GM19438 (cell line): Measurements from ENCODE around the gene REXO1.

ENCODE experiments used
- ATAC-seq: cut with Tn5 transposase; IDR thresholded peaks from one replicate; pipeline ENCODE4 v1.9.1; 2021; ENCODE audit warnings: low read depth; ENCODE audit not compliant: unreplicated experiment

Gene REXO1

DNA sequence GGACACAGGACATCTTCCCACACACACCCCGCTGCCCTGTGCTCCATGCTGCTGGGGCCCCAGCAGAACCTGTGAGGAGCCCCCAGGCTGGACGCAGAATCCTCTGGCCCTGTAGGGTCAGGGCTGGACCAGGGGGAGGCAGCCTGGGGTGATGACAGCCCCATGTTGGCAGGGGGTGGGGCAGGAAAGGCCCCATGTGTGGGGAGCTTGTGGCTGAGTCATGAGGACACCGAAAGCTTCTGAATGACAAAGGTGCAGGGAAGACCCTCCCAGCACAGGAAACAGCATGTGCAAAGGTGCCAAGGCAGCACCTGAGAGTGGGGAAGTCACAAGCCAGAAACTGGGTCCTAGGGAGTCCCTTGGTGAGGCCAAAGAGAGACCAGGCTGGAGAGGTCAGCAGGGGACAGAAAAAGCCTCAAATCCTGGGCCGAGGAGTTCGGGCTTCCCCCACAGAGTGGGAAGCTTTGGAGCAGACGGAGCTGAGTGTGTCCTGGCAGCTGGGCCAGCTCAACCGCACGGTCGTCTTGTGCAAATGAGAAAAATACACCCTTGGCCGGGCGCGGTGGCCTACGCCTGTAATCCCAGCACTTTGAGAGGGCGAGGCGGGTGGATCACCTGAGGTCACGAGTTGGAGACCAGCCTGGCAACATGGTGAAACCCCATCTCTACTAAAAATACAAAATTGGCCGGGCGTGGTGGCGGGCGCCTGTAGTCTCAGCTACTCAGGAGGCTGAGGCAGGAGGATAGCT lies 53.7 kb downstream of the REXO1 start:
- ATAC-seq, result no peak

DNA sequence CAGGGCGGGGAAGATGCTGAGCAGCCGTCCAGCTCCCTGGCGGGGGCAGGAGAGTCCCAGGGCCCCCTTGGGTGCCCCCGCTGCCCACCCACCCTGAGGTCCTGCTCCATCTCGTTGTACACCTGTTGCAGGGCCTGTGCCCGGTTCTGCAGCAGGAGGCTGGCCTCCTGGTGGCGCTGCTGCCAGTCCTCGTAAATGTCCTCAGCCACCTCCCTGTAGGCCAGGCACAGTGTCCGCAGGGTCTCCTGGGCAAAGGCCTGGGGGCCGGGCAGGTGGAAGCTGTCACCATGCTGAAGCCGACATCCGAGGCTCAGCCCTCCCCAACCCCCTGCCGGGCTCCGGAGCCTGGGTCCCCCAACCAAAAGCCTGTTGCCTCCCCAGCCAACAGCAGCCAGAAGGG lies 56.4 kb downstream of the REXO1 start:
- ATAC-seq, result no peak

DNA sequence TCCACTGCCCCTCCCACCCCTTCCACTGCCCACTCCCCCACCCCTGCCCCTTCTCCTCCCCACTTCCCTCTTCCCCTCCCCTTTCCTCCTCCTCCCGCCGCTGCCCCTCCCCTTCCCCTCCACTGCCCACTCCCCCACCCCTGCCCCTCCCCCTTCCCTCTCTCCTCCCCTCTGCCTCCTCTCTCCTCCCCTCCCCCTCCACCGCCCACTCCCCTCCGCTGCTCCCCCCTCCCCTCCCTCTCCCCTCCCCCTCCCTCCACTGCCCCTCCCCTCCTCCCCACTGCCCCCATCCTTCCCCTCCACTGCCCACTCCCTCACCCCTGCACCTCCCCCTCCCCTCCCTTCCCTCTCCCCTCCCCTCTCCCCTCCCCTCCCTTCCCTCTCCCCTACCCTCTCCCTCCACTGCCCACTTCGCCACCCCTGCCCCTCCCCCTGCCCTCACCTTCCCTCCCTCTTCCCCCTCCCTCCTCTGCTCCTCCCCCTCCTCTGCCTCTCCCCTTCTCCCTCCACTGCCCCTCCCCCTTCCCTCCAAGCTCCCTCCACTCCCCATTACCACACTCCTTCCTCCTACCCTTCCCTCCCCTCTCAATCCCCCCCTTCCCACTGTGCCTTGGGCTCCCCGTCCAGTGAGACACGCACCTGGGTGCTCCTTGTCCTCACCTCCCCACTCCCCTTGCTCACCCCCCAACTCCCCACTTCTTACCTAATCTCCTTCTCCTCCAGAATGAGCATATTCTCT lies 58.1 kb downstream of the REXO1 start:
- no peak for ATAC-seq

DNA sequence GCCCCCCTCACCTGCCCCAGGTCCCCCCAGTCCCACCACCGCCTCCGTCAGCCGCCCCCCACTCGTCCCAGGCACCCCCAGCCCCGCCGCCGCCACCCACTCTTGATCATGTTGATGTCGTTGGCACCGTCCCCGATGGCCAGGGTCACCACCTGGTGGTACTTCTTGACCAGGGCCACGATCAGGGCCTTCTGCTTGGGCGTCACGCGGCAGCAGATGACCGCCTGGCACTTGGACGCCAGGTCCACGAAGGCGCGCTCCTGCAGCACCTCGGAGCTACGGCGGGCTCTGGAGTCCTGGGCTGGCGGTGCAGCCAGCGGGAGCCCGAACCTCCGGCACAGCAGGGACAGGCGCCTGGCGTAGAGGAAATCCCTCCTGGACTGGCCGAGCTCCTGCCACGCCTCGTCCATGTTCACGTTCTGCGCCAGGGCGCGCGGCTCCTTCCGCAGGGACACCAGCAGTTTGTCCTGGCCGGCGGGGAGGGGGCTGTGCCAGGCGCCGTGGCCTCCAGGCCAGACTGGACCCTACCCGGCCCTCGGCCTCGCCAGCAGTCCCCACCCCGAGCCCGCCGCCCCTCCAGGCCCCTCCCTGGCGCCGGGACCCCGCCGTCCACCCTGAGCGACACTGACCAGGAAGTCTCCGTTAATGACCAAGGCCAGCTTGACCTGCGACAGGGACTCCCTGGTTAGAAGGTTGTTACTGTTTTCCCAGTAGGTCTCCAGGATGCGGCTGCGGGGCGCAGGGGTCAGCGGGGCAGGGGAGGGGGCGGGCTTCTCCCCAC lies 58.8 kb downstream of the REXO1 start:
- ATAC-seq, result no peak

GRCh38 chr19:1787116-1787515 lies 61.2 kb downstream of the REXO1 start:
- no peak for ATAC-seq

- no peak for ATAC-seq
Observed at GRCh38 chr19:1786668-1787067, 61.6 kb downstream of the REXO1 start.

GRCh38 chr19:1785310-1785709 lies 63.0 kb downstream of the REXO1 start:
- ATAC-seq, result no peak

GRCh38 chr19:1783874-1784273 lies 64.4 kb downstream of the REXO1 start:
- ATAC-seq, result no peak

- ATAC-seq, result no peak
Observed at GRCh38 chr19:1783354-1783753, 64.9 kb downstream of the REXO1 start.

DNA sequence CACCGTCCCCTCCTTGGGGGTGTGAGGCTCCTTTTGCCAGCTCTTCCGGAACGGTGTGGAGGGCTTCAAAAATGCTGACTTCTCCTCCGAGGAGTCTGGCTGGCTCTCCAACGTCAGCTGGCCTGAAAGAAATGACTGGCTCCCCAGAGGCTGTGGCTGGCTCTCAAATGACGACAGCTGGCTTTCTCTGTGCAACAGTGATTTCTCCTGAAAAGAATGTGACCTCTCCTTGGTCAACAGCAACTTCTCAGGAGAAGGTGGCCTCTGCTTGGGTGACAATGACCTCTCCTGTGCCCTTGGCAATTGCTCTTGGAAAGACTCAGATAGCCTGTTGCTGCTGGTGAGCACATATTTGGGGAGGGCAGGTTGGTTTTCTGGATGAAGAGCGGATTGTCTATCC lies 65.8 kb downstream of the REXO1 start:
- ATAC-seq, result no peak

DNA sequence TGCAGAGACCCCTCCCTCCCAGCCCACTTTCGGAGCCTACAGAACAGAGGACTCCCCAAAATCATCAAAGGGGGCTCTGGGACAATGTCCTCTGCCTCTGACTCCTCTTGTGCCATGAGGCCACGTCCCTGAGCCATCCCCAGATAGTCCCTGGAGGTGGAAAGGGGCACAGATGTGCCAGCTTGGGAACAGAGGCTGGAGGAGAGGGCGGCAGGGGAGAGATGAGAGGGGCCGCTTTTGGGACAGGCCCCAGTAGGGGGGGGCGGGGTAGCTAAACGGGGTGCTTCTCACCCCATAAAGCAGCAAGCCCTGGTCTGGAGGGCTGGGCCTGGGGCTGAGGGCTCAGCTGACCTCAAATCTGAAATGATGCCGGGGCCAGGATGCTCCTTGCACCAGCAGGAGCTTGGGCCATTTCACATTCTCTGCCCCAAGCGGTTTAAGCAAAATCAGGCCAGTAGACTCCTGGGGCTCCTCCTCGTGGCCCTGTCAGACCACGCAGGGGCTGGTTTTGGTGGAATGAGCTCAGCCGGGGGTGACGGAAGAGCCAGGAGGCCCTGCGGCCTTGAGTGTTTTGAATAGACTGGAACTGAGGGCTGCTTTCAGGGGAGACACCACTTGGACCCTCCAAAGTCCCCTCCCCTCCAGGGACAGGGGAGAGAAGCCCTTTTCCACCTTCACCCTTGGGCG lies 67.9 kb downstream of the REXO1 start:
- ATAC-seq, result no peak

- no peak for ATAC-seq
Observed at GRCh38 chr19:1779574-1779973, 68.7 kb downstream of the REXO1 start.

- no peak for ATAC-seq
Observed at GRCh38 chr19:1777149-1777548, 71.1 kb downstream of the REXO1 start.

- no peak for ATAC-seq
Observed at GRCh38 chr19:1776606-1777147, 71.6 kb downstream of the REXO1 start.

DNA sequence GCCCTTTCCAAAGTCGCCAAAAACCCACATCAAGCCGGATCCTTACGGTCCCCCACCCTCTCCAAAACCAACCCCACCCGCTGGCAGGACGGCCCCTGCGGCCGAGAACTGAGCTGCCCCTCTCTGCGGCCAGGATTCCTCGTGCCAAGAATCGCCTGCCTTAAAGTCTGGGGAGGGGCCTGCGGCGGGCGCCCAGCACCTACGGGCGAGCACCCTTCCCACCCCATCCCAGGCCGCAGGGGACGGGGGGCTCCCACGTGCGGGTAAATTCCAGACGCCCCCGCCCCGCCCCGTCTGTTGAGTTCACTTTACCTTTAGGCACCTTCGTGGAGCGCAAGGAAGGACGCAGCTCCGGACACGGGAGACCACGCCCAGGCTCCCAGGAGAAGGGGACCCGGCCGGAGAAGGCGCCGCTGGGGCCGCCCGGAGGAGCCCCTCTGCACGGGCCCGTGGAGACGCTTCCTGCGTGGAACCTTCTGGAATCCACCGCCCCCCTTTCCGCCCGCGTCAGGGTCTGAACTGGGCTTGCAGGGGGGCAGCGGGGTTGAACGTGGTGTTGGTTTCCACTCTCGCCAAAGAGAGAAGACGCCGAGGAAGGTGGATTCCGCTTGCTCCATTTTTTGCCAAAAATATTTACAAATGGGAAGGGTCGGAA lies 72.2 kb downstream of the REXO1 start:
- no peak for ATAC-seq

DNA sequence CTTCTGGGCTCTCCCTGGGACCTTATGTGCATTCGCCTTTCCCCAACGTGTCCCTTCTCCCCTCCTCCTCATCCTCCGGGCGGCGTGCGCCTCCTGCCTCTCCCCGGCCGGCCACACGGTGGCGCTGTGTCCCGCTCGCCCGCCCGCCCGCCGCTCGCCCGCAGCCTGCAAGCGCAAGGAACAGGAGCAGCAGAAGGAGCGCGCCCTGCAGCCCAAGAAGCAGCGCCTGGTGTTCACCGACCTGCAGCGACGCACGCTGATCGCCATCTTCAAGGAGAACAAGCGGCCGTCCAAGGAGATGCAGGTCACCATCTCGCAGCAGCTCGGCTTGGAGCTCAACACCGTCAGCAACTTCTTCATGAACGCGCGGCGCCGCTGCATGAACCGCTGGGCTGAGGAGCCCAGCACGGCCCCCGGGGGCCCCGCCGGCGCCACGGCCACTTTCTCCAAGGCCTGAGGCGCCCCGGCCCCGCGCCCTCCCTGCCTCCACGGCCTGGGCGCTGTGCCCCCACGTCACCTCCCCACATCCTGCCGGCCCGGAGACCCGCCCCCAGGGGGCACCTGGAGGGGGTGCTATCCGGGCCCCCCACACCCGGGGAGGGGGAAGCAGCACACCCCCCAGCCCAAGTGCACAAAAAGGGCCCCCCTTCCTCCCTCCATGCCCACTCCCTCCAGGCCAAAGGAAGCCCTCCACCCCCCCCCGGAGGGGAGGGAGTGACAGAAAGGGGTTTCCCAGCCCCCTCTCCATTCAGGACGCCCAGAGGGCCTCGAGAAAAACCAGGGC lies 73.1 kb downstream of the REXO1 start:
- ATAC-seq, result no peak

GRCh38 chr19:1773184-1773583 lies 75.1 kb downstream of the REXO1 start:
- ATAC-seq, result no peak

GRCh38 chr19:1770866-1771576 lies 77.3 kb downstream of the REXO1 start:
- no peak for ATAC-seq

- no peak for ATAC-seq
Observed at GRCh38 chr19:1769645-1769985, 78.7 kb downstream of the REXO1 start.
